HG03196 (cell line): ENCODE results near the gene SLC9A5.

ENCODE experiments used
- ATAC-seq: cut with Tn5 transposase; IDR thresholded peaks from one replicate; pipeline ENCODE4 v1.9.1; 2021; ENCODE audit not compliant: unreplicated experiment

Gene SLC9A5, protein sequence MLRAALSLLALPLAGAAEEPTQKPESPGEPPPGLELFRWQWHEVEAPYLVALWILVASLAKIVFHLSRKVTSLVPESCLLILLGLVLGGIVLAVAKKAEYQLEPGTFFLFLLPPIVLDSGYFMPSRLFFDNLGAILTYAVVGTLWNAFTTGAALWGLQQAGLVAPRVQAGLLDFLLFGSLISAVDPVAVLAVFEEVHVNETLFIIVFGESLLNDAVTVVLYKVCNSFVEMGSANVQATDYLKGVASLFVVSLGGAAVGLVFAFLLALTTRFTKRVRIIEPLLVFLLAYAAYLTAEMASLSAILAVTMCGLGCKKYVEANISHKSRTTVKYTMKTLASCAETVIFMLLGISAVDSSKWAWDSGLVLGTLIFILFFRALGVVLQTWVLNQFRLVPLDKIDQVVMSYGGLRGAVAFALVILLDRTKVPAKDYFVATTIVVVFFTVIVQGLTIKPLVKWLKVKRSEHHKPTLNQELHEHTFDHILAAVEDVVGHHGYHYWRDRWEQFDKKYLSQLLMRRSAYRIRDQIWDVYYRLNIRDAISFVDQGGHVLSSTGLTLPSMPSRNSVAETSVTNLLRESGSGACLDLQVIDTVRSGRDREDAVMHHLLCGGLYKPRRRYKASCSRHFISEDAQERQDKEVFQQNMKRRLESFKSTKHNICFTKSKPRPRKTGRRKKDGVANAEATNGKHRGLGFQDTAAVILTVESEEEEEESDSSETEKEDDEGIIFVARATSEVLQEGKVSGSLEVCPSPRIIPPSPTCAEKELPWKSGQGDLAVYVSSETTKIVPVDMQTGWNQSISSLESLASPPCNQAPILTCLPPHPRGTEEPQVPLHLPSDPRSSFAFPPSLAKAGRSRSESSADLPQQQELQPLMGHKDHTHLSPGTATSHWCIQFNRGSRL

DNA sequence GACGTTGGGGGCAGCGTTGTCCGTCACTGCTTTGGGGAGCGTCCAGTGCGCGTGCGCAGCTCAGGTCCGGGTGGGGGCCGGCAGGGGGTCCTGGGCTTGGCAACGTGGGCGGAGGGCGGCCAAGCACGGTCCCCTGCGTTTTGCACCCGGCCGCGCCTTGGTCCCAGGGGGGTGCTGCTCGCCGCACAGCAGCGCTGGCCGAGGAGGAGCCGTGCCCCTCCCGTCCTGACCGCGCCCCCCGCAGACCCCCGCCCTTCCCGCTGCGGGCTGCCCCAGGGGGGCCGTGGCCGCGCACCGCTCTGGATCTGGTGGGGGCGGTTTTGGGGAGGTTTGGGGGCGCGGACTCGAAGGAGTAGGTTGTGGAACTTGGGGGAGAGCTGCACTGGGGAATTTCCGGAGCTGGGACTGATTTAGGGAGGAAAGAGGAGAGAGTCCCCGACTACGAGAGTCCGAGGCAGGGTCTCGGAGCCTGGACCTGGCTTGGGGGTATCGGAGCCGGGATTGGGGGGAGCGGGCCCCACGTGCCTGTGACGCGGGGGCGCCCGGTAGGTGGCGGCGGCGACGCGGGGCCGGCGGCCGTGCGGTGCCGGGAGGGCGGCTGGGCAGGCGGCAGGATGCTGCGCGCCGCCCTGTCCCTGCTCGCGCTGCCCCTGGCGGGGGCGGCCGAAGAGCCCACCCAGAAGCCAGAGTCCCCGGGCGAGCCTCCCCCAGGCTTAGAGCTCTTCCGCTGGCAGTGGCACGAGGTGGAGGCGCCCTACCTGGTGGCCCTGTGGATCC is at the start of gene SLC9A5:
Gene SLC9A5, plus strand, starts transcription at position 579 of the 777 bp plus-strand sequence. Its CDS starts 36 bp downstream, at position 615.
- no peak for ATAC-seq

- ATAC-seq: no peak
Measured at GRCh38 chr16:67199011-67199807, 49.6 kb upstream of the SLC9A5 start, which contains the start of gene ELMO3. Gene ELMO3, plus strand, starts transcription at chr16:67199131. Its CDS starts 196 bp downstream, at chr16:67199327.

- no peak for ATAC-seq
Measured at GRCh38 chr16:67199808-67200198, 49.0 kb upstream of the SLC9A5 start.

DNA sequence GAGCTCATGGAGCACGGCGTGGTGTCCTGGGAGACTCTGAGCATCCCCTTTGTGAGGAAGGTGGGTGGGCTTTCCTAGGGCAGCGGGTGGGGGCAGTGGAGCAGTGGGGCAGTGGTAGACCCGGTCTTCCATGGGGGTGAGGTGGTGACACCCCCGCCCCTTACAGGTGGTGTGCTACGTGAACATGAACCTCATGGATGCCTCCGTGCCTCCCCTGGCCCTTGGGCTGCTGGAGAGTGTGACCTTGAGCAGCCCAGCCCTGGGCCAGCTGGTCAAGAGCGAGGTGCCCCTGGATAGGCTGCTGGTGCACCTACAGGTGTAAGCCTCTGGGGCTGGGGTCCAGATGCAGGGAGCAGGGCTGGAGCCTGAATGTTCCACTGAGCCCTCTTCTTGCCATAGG is 48.3 kb upstream of the SLC9A5 start:
- no peak for ATAC-seq

GRCh38 chr16:67201411-67202345 is 47.1 kb upstream of the SLC9A5 start:
- no peak for ATAC-seq

- no peak for ATAC-seq
Measured at GRCh38 chr16:67202426-67202825, 46.4 kb upstream of the SLC9A5 start.

- no peak for ATAC-seq
Measured at GRCh38 chr16:67202956-67203493, 45.8 kb upstream of the SLC9A5 start.

DNA sequence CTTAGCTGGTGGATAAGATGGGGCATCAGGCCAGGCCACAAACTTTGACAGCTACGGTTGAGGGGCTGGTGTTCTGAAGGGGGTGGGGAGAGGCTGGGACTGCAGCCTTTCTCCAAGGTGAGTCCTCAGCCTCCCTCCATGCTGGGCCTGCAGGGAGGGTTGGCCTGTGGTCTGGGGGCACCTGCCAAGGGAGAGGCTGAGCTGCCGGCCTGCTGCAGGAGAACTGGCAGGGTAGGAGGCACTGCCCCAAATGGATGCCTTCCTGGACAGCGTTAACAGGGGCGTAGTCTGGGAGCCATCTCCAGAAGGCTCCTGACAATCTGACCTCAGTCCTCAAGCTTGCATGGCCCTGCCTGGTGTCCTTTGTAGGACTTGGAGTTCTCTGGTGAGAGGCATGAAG is 44.7 kb upstream of the SLC9A5 start:
- ATAC-seq: no peak

DNA sequence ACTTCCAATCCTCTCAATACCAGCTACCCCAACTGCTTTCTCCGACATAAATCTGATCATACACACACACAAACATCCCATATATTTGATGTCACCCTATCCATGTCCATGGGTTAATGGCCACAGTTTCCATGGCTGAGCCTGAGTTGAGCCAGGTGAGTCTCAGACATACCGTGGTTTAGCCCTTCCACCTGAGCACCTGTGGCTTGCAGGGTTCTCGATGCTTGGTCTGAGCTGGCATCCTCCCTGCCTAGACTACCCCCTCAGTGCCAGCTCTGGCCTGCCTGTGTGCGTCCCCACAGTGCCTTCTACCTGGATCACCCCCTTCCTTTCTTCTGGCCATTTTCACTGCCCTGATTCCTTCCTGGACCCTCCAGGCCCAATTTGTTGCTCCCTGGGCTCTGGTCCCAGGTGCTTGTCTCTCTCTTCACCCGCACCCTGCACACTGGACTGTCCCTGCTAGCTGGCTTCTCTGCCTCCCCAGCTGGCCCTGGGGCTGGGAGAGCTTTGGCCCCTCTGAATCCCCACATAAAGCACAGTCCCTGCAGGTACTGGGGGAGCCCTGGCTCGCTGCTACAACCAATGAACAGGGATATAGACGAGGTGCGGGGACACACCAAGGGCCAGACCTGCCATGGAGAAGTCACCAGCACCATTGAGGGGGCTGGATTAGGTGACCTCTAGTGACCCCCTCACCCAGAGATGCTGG is 42.5 kb upstream of the SLC9A5 start:
- ATAC-seq: no peak

DNA sequence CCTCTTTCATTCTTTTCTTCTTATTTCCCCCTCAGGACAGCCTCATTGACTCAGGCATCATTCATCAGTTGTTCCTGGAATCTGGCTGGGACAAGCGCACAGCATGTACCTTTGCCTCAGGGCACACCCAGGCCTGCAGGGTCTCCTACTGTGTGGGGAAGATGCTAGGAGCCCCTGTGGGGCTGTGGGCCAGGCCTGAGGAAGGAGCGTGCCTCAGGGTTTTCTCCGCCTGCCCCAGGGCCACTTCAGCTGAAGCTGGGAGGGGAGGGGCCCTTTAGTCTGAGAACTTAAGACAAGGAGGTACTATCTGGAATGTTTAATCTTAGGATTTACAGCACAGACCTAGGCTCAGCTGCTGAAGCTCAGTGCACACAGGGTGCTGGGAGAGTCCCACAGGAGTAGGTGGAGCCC is 41.9 kb upstream of the SLC9A5 start:
- no peak for ATAC-seq

DNA sequence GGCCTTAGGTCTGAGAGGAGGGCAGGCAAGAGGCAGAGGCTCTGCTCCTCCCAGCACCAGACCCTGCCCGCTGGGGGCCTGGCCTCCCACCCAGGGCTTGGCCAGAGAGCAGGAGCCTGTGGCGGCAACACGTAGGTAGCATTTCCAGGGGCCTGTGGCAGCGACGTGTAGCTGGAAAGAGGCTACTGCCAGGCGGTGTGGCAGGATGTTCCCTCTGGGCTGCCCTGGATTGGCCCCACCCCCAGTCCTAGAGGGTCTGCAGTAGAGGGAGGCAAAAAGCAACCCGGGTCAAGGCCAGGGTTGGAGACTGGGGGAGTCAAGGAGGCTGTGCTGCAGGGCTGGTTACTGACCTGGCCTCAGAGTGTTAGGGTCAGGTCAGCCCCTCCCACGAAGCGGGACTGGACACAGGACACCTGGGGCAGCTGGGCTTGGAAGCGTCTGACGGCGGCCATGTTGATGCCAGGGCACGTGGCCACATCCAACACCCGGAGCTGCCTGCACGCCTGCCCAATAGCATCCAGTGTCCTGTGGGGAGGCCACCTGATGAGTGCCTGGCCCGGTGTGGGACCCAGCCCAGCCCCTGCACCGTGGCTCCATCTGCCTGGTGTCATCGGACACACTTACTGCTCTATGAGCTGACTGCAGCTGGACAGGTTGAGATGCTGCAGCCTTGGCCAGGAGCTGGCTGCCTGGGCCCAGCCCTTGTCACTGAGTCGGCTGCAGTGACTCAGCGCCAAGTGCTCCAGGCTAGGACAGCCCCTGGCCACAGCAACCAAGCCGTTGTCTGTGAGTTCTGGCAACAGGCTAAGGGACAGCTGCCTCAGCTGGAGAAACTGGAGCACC is 41.3 kb upstream of the SLC9A5 start:
- no peak for ATAC-seq

- no peak for ATAC-seq
Measured at GRCh38 chr16:67208154-67208896, 40.5 kb upstream of the SLC9A5 start.

- ATAC-seq: no peak
Measured at GRCh38 chr16:67209565-67209964, 39.2 kb upstream of the SLC9A5 start.

GRCh38 chr16:67210069-67210937 is 38.5 kb upstream of the SLC9A5 start:
- ATAC-seq: no peak

DNA sequence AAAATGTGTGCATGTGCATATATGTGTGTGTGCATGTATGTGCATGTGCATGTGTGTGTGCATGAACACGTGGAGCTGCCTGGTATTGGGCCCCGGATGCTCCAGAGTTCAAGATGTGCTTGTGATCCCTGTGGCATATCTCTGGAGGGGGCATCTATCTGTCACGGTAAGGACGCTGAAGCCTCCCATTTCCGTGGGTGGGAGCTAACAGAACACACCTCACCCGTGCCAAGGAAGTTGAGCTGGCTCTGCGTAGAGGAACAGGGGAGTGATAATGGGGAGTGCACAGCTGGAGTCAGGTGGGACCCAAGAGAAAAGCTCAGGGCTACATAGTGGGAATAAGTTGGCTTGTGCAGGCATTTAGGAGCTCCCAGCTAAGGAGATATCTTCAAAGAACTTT is 37.1 kb upstream of the SLC9A5 start:
- no peak for ATAC-seq

DNA sequence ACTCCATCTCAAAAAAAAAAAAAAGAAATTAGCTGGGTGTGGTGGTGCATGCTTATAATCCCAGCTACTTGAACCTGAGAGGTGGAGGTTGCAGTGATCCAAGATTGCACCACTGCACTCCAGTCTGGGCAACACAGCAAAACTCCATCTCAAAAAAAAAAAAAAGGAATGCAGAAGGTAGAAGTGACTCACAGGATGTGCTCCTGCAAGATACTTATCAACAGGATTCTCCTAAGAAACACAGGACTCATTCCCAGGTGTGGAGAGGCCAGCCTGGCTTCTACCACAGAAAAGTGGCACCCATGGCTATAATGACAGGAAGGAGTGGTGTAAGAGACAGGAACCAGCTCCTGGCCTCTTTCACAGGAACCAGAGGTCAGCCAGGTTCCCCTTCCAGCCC is 36.0 kb upstream of the SLC9A5 start:
- no peak for ATAC-seq
